NCI-H2107 treated with DMSO at 0.1 percent for 48 hours (cell line): ENCODE data around the gene SRD5A3.

Experiments
- DNase-seq: peaks from one replicate; lab custom pipeline; 2025; ENCODE audit not compliant: unreplicated experiment; lab: John Stamatoyannopoulos, UW

The SRD5A3 gene

DNA sequence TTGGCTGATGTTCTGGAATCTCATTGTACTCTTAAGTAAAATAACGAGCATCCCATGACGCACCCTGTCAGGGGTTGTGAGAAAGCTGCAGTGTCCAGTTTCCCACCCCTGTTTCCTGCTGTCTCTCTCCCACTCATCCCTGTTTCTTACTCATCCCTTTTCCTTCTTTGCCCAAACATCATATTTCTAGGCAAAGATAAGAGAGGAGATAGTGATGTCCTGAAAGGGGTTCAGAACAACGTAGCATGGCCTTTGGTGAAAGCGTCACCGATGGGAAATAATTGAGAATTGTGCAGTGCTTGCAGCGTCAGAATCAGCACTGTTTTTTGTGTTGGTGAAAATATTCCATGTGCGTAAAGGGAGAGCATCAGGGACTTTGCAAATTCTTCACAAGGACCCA lies 26.2 kb downstream of the SRD5A3 start:
- DNase-seq: no peak

DNA sequence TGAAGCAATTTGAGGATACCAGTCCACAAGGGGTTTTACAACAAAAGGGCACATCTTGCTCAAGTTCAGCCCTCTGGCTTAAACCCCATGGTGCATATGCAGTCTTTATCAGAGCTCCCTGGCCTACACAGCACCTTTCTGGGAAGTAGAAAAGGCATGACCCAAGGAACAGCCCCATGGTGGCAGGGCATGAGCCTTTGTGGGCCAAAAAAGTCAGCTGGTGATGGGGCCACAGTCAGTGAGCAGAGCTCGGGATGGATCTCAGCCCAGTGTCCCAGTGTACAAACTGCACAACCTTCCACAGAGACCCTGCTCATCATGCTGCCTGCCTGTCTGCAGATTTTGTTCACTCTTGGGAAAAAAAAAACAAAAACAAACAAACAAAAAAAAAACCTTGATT lies 27.4 kb downstream of the SRD5A3 start:
- no peak for DNase-seq

DNA sequence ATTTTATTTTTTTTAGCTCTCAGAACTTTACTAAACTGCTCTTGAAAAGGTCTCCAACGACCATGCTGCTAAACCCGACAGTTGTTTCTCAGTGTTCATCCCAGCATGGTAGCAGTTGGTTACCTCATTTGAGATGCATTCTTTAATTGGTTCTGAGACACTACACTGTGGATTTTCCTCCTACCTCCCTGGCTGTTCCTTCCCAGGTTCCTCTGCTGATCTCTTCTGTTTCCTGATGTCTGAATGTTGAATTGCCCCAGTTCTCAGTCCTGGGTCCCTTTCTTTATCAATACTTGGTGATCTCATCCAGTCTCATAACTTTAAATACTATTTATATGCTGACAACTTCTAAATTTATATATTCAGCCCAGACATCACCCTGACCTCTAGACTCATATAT lies 30.7 kb downstream of the SRD5A3 start:
- DNase-seq: no peak

DNA sequence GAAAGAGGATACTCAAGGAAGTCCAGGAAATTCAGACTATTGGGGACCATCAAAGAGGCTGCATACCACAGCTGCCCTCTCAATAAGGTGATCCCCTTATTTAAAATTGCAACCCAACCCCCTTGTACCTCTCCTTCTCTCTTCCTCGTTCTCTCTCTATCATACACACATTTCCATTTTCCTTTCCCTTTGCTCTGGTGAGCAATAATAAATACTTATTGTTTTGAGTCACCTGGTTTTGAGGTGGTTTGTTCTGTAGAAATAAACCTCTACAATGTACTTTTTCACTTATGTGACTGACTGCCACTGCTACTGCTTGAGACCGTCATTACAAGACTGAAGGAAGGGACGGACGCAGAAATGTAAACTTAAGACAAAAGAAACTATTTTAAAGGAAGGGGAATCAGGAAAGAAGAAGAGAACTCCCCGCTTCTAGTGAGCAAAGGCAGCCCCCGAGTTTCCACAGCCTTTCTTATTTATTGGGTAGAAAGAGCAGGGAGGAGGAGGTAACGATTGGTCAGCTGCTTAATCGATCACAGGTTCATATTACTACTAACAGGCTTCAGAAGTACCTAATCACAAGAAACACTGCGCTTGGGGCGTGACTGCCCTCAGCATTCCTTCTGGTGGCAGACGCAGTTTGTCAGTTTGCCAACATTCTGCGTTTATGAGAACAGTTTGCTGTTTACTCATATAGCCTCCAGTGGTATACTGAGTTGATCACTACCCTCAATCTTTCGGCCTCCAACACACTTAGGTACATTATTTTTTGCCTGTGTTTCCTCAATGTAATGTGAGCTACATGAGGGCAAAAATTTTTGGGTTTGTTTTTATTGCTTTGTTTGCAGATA lies 32.8 kb downstream of the SRD5A3 start:
- DNase-seq: no peak

DNA sequence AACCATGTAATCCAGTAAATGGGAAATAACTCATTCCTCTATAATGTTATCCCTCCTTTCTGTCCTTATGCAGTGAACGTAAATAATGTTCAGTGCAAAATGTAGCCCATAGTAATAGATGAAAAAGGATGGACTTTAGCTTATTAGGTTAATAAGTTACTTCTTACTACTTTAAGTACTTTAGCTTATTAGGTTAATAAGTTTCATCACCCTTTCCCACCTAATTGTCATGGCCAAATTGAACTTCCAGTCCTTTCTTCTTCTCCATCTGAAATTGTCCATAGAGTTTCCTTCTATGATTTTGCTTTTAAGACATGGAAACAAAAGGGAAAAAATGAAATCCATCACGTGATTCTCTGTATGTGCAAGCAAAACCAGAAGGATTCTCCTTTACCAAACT lies 34.5 kb downstream of the SRD5A3 start:
- no peak for DNase-seq

DNA sequence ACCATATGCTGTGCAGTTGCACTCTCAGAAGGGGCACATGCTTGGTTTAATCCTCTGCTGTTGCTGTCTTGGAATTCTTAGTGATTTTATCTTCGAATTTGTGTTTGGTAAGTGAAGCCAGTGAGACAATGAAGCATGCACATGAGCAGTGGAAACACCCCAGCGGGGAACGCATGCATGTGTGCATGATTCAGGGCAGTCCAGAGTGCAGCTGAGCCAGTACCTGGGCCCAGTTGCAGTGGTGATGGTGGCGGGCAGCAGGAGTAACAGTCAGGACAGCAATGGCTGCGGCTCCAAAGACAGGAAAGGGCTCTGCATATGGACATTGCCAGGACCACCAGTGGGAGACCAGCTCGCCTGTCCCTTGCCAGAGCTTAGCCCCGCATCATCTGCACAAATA lies 35.5 kb downstream of the SRD5A3 start:
- DNase-seq: no peak

DNA sequence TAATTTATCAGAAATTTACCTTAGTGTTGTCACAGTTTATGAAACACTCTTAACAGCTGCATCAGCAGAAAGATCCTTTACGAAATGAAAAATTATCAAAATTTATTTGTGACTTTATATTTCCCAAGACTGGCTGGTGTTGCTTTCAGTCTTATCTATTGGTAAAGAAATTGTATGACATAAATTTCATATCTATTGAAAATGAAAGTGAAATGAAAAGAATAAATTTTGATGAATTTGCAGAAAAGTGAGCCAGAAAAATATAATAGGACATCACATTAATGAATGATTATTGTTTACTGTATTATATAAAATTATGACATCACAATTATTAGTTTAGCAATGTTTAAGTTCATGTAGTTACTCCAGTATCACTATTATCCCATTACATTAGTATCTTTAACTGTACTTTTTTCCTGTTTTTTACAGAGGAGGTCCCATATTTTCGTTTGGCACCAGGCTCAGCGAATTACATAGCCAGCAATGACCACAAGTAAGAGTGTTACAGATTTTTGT lies 36.5 kb downstream of the SRD5A3 start:
- no peak for DNase-seq

DNA sequence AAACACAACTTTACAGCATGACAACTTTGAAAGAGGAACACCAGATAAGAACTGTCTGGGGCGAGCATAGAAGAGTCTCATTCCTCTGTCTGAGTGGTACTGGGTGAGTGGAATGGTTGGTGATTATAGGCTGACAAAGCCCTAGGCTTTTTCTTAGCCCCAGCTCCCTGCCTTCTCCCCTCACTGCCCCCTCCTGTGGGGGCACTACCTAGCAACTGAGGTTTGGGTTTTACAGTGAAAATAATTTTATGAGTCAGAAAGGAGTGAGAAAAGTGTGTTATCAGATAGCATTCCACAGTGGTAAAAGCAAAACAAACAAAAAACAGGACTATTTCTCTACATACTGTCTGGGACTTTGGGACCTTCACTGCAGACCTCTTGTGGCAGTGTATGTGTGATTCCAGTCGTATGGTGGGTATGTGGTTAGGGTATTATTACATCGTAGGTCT lies 39.2 kb downstream of the SRD5A3 start:
- DNase-seq: no peak

DNA sequence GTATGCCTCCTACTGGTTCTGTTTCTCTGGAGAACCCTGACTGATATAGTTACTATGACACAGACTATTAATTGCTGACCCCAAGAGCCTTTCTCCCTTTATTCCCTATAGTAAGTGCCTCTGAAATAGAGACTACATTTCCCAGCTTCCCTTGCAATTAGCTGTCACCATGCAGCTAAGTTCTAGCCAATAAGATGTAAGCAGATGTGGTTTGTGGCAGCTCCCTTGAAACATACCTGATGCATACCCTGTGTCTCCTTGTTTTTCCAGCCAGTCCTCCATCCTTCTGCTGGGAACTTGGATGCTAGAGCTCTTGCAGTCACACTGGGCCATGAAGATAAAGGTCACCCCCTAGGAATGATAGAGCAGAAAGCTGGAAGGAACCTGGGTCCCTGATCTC lies 40.0 kb downstream of the SRD5A3 start:
- DNase-seq: no peak

DNA sequence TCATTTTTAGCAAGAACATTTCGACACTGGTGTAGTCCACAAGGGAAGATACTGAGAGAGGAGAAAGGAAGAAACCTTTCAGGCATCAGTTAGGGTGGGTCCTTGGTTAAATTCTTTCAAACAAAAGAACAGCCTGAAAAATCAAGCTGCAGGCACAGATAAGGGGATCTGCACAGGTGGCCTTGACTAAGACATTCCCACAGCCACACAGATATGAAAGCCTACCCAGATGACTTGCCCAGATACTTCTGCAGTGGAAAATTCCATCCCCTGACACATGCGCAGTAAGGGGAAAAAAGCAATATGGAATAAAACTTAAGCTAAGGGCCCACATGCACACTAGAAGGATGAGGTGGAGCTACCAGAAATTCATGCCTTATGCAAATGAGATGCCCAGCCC lies 40.8 kb downstream of the SRD5A3 start:
- no peak for DNase-seq

DNA sequence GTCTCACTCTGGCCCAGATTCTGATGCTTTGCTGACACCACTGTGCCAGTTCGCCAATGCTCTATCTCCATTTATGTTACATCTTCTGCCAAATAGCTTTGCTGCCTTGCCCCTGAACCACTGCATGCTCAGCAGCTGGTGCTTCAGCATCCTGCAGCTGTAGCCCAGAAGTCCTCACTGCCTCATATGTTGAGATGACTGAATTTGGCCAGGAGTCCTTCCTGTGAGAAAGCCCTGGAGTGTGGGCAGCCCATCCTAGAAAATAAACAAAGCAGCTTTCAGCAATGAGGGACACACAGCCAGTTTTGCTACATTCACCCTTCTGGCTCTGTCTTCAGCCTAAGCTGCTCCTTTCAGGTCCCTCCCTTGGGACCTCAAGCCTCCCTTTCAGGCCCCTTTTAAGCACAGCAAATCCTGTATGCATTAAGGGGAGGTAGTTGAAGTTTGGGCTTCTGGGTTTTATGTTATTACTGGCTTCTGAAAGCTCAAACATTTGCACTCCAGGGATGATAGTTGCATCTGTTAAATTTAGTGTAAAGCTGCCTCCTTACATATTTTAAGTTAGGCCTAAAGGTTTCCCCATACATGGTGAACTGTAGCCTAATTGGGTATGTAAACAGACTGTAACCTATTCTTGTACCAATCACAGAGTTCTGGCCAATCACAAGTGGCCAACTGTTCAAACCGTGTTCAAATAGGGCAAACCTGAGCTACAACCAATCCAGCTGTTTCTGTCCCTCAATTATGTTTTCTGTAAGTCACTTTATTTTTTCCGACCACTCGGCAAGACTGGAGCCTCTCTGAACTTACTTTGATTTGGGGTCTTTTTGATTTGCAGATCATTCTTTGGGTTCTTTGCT lies 47.6 kb downstream of the SRD5A3 start:
- no peak for DNase-seq

DNA sequence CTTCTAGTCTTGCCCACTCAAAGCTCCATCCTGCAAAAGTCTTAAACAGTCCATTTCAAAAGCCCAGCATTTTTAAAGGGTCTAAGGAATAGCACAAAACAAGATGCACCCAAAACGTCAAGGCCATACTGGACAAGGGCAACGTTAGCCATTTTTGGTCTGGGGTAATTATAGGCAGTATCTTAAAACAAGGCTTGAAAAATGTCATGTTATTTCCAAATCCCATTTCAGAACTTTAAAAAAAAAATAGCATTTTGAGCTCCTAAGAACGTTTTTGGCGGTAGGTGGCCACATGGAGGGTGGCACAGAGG lies 49.1 kb downstream of the SRD5A3 start:
- no peak for DNase-seq

DNA sequence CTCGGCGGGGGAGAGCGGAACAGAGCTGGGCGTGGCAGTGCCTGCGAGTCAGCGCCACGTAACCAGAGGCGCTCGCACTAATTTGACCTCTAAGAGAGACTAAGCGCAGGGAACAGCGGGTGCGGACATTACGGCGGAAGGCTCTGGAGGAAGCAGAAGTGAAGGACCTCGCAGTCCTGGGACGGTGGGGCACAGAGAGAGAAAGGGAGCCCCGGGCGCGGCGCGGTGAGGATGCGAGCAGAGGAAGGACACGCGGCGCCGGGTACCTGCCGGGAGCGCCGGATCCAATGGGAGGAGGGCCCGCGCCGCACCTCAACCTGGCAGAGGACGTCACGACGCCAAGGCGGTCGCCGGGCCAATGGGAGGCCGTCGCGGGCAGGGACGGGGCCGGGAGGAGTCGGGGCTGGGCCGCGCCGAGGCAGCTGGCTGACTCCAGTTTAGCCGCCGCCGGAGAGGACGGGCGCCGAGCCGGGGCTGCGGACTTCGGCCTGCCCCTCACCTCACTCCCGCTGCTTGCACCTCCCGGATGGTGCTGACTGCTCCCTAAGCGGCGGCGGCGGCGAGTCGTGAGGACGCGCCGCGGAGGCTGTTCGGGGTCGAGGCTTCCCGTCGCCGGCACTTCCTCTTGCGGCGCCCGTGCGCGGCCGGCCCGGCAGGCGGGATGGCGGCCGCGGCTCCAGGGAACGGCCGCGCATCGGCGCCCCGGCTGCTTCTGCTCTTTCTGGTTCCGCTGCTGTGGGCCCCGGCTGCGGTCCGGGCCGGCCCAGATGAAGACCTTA lies 49.7 kb downstream of the SRD5A3 start, which contains the start of gene TMEM165:
TMEM165 (plus strand) TSS at position 429 of the 779 bp plus-strand sequence; CDS start at position 662, 233 bp downstream.
- peak; percentile 36 for DNase-seq

DNA sequence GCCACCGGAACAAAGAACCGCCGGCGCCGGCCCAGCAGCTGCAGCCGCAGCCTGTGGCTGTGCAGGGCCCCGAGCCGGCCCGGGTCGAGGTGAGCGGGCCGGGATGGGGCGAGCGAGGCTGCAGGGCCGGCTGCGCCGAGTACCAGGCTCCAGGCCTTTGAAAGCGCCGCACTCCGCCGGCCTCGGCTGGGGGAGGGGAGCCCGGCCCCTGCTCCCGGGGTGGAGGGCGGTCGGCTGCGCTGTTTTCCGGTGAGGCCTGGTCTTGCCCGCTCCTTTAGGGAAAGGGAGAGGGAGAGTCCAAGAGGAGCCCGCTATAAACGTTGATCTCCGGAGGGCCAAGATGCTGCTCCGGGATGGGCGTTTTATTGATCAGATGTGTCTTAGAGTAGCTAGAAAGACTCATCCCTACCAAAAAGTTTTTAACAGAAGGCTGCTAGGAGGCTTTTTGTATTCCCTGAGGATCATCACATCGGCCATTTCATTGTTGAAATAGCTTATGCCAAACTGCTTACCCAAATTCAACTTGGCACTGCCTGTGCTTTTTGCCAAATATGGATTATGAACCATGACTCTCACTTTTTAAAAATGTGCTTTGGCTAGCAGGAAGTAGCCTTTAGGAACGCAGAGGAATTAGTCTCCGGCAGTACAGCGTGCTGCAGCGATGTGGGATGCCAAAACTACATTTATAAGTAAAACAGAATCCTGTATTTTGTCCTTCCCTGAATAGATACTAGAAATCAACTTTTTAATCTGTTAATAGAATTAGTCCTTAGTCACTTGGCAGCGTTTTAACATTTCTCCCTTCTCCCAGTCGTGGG lies 50.5 kb downstream of the SRD5A3 start:
- no peak for DNase-seq

DNA sequence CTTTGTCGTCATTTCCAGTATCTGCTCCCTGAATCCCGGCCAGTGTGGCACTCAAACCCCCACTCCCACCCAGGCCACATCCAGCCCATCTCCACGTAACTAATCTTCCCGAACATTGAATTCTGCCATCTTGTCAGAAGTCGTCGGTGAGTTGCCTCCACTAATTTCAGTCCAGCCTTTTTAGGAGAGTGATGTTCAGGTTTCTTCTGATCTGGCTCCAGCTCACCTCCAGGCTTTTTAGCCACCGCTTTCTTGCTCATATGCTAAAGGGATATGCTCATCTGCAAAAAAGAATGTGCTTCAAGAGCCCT lies 51.0 kb downstream of the SRD5A3 start:
- DNase-seq: no peak

DNA sequence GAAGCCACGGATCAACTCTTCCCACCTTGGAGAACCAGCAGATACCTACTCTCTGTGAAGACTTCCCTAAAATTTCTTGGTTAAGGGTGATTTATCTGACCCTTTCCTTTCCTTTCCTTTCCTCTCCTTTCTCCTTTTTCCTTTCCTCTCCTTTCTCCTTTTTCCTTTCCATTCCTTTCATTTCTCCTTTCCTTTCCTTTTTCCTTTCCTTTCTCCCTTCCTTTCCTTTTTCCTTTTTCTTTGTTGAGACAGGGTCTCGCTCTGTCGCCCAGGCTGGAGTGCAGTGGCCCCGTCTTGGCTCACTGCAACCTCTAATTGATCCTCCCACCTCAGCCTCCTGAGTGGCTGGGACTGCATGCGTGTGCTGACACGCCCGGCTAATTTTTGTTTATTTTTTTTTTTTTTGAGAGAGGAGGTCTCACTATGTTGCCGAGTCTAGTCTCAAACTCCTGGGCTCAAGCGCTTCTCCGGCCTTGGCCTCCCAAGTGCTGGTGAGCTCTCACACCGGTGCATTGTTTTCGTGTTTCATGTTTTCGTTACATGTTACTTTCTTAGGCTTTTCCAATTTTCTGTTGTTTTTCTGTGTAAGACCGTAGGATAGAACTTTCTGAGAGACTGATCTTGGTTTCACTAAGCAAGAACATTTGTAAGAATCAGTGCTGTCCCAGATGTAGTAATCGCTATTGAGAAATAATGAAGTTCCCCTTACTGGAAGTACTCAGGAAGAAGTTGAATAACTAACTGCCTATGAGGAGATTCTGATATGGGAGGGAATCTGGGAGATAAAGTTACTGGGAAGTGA lies 51.7 kb downstream of the SRD5A3 start:
- no peak for DNase-seq

DNA sequence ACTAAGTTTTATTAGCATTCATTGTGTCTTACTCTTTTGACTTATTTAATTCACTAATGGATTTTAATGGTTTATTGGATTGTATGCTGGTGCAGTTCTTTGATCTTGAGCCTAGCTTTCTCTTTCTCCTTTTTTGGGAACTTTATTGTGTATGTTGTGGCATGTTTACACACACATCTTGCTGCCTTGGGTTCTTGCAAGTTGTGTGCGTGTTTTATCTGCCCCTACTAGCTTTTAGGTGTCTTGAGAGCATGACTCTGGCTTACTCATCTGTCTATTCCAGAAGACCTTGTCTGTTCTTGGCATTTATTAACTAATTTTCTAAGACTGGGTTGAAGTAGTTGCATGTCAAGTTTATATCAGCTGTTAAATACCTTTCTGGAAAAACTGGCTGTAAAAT lies 52.4 kb downstream of the SRD5A3 start:
- DNase-seq: no peak

DNA sequence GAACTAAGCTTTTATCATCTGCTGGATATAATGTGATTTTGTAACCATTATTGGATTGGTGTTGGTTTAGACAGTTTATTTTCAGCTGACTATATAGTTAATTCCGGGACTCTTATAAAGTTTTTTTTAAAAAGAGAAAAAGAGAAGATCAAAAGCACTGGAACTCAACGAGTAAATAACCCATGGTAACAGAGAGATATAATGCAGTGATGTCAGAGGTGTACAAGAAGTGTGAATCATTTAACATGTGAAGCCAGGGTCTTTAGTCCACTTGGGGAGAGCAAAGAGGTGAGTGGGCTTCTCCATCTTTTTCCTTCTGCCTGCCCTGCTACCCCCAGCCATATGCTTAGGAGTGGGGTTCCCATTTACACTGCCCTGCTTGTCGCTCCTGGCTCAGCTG lies 52.9 kb downstream of the SRD5A3 start:
- DNase-seq: no peak

DNA sequence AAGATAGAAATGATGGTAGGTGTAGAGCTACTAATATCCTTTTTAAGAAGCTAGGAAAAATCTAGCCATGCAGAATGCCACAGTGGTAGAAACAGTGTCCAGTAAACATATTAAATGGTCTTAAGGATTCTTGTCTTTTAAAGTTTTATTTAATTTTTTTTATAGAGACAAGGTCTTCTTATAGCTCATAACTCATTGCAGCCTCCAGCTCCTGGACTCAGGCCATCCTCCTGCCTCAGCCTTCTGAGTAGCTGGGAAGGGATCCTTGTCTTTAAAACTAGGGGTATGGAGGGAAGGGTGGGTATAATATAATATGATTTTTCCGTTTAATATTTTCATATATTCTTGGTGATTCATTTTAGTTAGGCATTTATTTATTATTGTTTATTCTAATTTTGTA lies 53.5 kb downstream of the SRD5A3 start:
- no peak for DNase-seq

DNA sequence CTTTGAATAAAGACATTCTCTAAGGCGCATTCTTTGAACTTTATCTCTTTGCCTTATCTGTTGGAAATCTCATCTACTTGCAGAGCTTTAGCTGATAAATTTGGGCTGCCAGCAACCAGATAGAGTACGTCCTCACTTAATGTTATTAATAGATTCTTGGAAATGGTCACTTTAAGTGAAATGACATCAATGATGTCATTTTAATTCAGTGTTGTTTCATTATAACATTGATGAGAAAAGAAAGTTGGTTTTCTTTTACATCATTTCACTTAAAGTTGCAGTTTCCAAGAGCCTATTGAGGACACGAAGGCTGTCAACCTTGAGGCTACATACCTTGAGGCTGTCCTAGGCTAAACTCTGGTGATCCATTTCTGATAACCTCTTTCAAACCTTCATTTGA lies 59.0 kb downstream of the SRD5A3 start:
- DNase-seq: no peak
